IMR-90 (cell line): ENCODE results near the gene ATXN7L3. TPM values are rescaled to one million over a fixed set of nuclear protein-coding genes. Genes with fewer than 3 reads are reported as not detected.

Experiments
- ATAC-seq: fragments of 200-7000 bp; cut with Tn5 transposase; 2 replicates; pipeline ENCODE4 v1.9.1; 2020; ENCODE audit warnings: low read depth, mild to moderate bottlenecking, moderate library complexity
- BruUV-seq: library from RNA; stranded (reverse); fragments of 400-500 nt; replicated peaks from 2 replicates; lab custom pipeline; 2021; lab: Mats Ljungman, UMichigan
- CTCF ChIA-PET: fragments of 300-600 bp; formaldehyde crosslinking; extraction: SDS; loops from one replicate; lab custom pipeline; 2021; ENCODE audit warnings: antibody characterized with exemption; lab: Yijun Ruan, JAX
- POLR2A ChIA-PET: fragments of 300-600 bp; sonication (Branson Sonifier 250); formaldehyde crosslinking; loops from one replicate; lab custom pipeline; 2022; ENCODE audit warnings: antibody characterized with exemption; ENCODE audit not compliant: unreplicated experiment; lab: Charles Lee
- DNase-seq: peaks from one replicate; pipeline ENCODE4 v3.0.0; 2013
- H2AFZ ChIP-seq: replicated peaks from 2 replicates; pipeline ENCODE3; 2013; ENCODE audit warnings: low read length, mild to moderate bottlenecking; ENCODE audit not compliant: poor library complexity
- H2AK5ac ChIP-seq: 2 replicates; pipeline ENCODE4 v1.6.1; 2013; ENCODE audit warnings: low read depth, low read length, inconsistent platforms
- H2AK9ac ChIP-seq: replicated peaks from 2 replicates; pipeline ENCODE3; 2013; ENCODE audit warnings: mild to moderate bottlenecking, low read depth, low read length, moderate library complexity; ENCODE audit not compliant: poor library complexity
- H2BK120ac ChIP-seq: 2 replicates; pipeline ENCODE4 v1.6.1; 2013; ENCODE audit warnings: low read depth, low read length, inconsistent platforms
- H2BK15ac ChIP-seq: 3 replicates; pipeline ENCODE4 v1.6.1; 2013; ENCODE audit warnings: low read depth, low read length, inconsistent platforms
- H2BK20ac ChIP-seq: 2 replicates; pipeline ENCODE4 v1.6.1; 2013; ENCODE audit warnings: low read depth, mild to moderate bottlenecking, inconsistent platforms, low read length, moderate library complexity
- H2BK5ac ChIP-seq: 2 replicates; pipeline ENCODE4 v1.6.1; 2013; ENCODE audit warnings: mild to moderate bottlenecking, low read depth, low read length, inconsistent platforms; ENCODE audit not compliant: poor library complexity, severe bottlenecking
- H3K14ac ChIP-seq: replicated peaks from 2 replicates; pipeline ENCODE4 v1.6.1; 2013; ENCODE audit warnings: low read depth, low read length, inconsistent platforms
- H3K18ac ChIP-seq: 2 replicates; pipeline ENCODE4 v1.6.1; 2013; ENCODE audit warnings: low read depth, low read length, control low read depth
- H3K23ac ChIP-seq: 2 replicates; pipeline ENCODE4 v1.6.1; 2013; ENCODE audit warnings: low read depth, low read length, inconsistent platforms
- H3K27ac ChIP-seq: 2 replicates; pipeline ENCODE4 v1.5.1; 2013; ENCODE audit warnings: mild to moderate bottlenecking, control low read depth, low read length; ENCODE audit not compliant: insufficient read depth
- H3K27me3 ChIP-seq: 2 replicates; pipeline ENCODE4 v1.6.1; 2013; ENCODE audit warnings: low read length; ENCODE audit not compliant: control insufficient read depth, insufficient read depth
- H3K36me3 ChIP-seq: 2 replicates; pipeline ENCODE4 v1.6.1; 2013; ENCODE audit warnings: low read length, mixed read lengths; ENCODE audit not compliant: control insufficient read depth, insufficient read depth
- H3K4ac ChIP-seq: 2 replicates; pipeline ENCODE4 v1.6.1; 2013; ENCODE audit warnings: low read depth, low read length, inconsistent platforms
- H3K4me1 ChIP-seq: 2 replicates; pipeline ENCODE4 v1.6.1; 2013; ENCODE audit warnings: low read length, mixed read lengths; ENCODE audit not compliant: control insufficient read depth, insufficient read depth
- H3K4me2 ChIP-seq: 2 replicates; pipeline ENCODE4 v1.6.1; 2013; ENCODE audit warnings: low read depth, mild to moderate bottlenecking, control low read depth, low read length, moderate library complexity
- H3K4me3 ChIP-seq: 2 replicates; pipeline ENCODE4 v1.5.1; 2013; ENCODE audit warnings: low read depth, mild to moderate bottlenecking, control low read depth, low read length, moderate library complexity; ENCODE audit not compliant: insufficient read depth
- H3K56ac ChIP-seq: 2 replicates; pipeline ENCODE4 v1.6.1; 2013; ENCODE audit warnings: low read length, inconsistent platforms; ENCODE audit not compliant: insufficient read depth; ENCODE audit errors: extremely low read depth
- H3K79me1 ChIP-seq, 2 experiments: 2 replicates each; pipeline ENCODE4 v1.6.1; 2013; ENCODE audit warnings: low read length in 2 of 2, inconsistent platforms in 1 of 2, low read depth in 1 of 2
- H3K9ac ChIP-seq: 2 replicates; pipeline ENCODE4 v1.6.1; 2013; ENCODE audit warnings: low read depth, low read length, control low read depth
- H3K9me1 ChIP-seq: 2 replicates; pipeline ENCODE4 v1.6.1; 2013; ENCODE audit warnings: low read length, inconsistent platforms; ENCODE audit not compliant: insufficient read depth
- H3K9me3 ChIP-seq: 2 replicates; pipeline ENCODE4 v1.6.1; 2013; ENCODE audit warnings: low read length; ENCODE audit not compliant: control insufficient read depth, insufficient read depth
- H4K20me1 ChIP-seq: 2 replicates; pipeline ENCODE4 v1.6.1; 2013; ENCODE audit warnings: low read length, inconsistent platforms; ENCODE audit not compliant: insufficient read depth
- H4K5ac ChIP-seq: 2 replicates; pipeline ENCODE4 v1.6.1; 2013; ENCODE audit warnings: mild to moderate bottlenecking, low read depth, low read length, control low read depth
- H4K8ac ChIP-seq, 2 experiments: 2 replicates each; pipeline ENCODE4 v1.6.1; 2013; ENCODE audit warnings: low read depth in 2 of 2, low read length in 2 of 2, control low read depth in 1 of 2, inconsistent platforms in 1 of 2
- H4K91ac ChIP-seq: 2 replicates; pipeline ENCODE4 v1.6.1; 2013; ENCODE audit warnings: low read depth, low read length, inconsistent platforms; ENCODE audit not compliant: insufficient read depth
- CTCF ChIP-seq: conservative IDR thresholded peaks from 2 replicates; pipeline ENCODE4 v1.5.1; 2012; ENCODE audit warnings: mild to moderate bottlenecking, low read depth, low read length, improper control_type of control experiment
- MXI1 ChIP-seq: IDR thresholded peaks from 2 replicates; pipeline ENCODE4 v1.6.1; 2012; ENCODE audit warnings: low read depth, mild to moderate bottlenecking, low read length, moderate library complexity, borderline replicate concordance
- RAD21 ChIP-seq: IDR thresholded peaks from 2 replicates; pipeline ENCODE4 v1.6.1; 2012; ENCODE audit warnings: low read length, improper control_type of control experiment
- RFX5 ChIP-seq: IDR thresholded peaks from 2 replicates; pipeline ENCODE4 v1.8.0; 2012; ENCODE audit warnings: low read depth, mild to moderate bottlenecking, low read length, moderate library complexity
- WGBS, 2 experiments: methylation state at CpG; one replicate each; pipeline versions ENCODE4 v1.1.5 to v1.1.7; 2013; ENCODE audit warnings: missing lambda C conversion rate in 2 of 2; ENCODE audit not compliant: insufficient read length in 1 of 2; ENCODE audit errors: extremely low coverage in 2 of 2; 5-methylcytosine and 5-hydroxymethylcytosine counted together
- dilution Hi-C: fragments of 300-500 bp; cut with HindIII; formaldehyde crosslinking; loops from one replicate; pipeline ENCODE4 v1.14.3; 2018; ENCODE audit warnings: low sequenced_read_pairs; ENCODE audit not compliant: unreplicated experiment
- in situ Hi-C: fragments of 300-500 bp; cut with MboI; formaldehyde crosslinking; loops from 3 replicates; pipeline ENCODE4 v1.14.3; 2019; ENCODE audit warnings: low sequenced_read_pairs, inconsistent platforms, mixed read lengths
- intact Hi-C: fragments of 100-400 bp; cut with micrococcal nuclease; formaldehyde crosslinking; loops from 2 replicates; pipeline ENCODE4 v1.10.0; 2022
- polyA plus RNA-seq, 3 experiments: library from polyadenylated mRNA; depleted of rRNA; stranded (reverse); fragments of >200 nt; gene quantifications; 2 replicates each; pipeline ENCODE4 v1.2.3, GENCODE V29; 2012; ENCODE audit warnings: low replicate concordance in 1 of 3
- total RNA-seq: library from RNA; depleted of rRNA; stranded (reverse); fragments of >200 nt; gene quantifications from 2 replicates; pipeline ENCODE4 v1.2.3, GENCODE V29; 2012

ATXN7L3 gene
- total and polyA plus RNA-seq, 2 of the 4 experiments (the other 2 are of a cell fraction) = 17.2 to 40.9 TPM

GRCh38 chr17:44214230-44214494 is 14.5 kb upstream of the ATXN7L3 start:
- POLR2A ChIA-PET = no interaction called here
- Histone ChIP-seq H3K9me3 (no peaks in the 10 kb centered on the region), H2BK5ac (no peak overlapping the region), H3K4ac (no peak overlapping the region), H3K36me3 (peaks cover 58% of the 10 kb centered on the region), H4K91ac (no peak overlapping the region), H3K27me3 (no peaks in the 10 kb centered on the region), H3K9ac (no peak overlapping the region), H4K5ac (no peak overlapping the region), H4K20me1 (peaks cover 41% of the 10 kb centered on the region), H3K4me1 (peaks cover 11% of the 10 kb centered on the region), H3K27ac (no peak overlapping the region), H3K9me1 (peaks cover 20% of the 10 kb centered on the region), H3K56ac (no peak overlapping the region), H3K4me3 (no peak overlapping the region), H3K79me1 (peaks cover 43 to 61% of the 10 kb centered on the region in 2 experiments), H3K23ac (no peak overlapping the region), H2BK15ac (no peak overlapping the region), H2AK5ac (no peak overlapping the region), H2BK20ac (no peak overlapping the region), H2AK9ac (no peak overlapping the region), H3K18ac (no peak overlapping the region), H3K14ac (no peak overlapping the region), H2AFZ (no peak overlapping the region), H3K4me2 (no peak overlapping the region), H2BK120ac (no peak overlapping the region), H4K8ac (no peak overlapping the region)
- DNase-seq (no peak), ATAC-seq (no peak)
- dilution Hi-C loops (no loop called here), in situ Hi-C loops (loop anchor here (25.0 kb wide), 2 partner anchors 298 to 423 kb away; partner anchors contain the start of gene GPATCH8), intact Hi-C loops (loop anchor here (10.0 kb wide), 1 partner anchor 291 kb away; the partner anchor contains the start of gene GPATCH8)
- BruUV-seq = no TSS peak
- CTCF ChIA-PET = no interaction called here
- no peak for TF ChIP-seq RFX5
- TF ChIP-seq CTCF = no peak
- TF ChIP-seq RAD21 = no peak
- no peak for TF ChIP-seq MXI1
- WGBS, 2 experiments = no CpG with 5 or more reads among the region's 1 CpG
